Stimulated activated CD4-positive, alpha-beta T cell treated with anti-CD3 and anti-CD28 coated beads, Interleukin-1b, Interleukin-23, amount 100 ng/mL, for 48 hours (primary cell): ENCODE measurements around the gene TRPT1.

ENCODE experiments used
- DNase-seq: peaks from one replicate; pipeline ENCODE4 v3.0.0-alpha.2; 2020

Gene TRPT1, protein sequence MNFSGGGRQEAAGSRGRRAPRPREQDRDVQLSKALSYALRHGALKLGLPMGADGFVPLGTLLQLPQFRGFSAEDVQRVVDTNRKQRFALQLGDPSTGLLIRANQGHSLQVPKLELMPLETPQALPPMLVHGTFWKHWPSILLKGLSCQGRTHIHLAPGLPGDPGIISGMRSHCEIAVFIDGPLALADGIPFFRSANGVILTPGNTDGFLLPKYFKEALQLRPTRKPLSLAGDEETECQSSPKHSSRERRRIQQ

DNA sequence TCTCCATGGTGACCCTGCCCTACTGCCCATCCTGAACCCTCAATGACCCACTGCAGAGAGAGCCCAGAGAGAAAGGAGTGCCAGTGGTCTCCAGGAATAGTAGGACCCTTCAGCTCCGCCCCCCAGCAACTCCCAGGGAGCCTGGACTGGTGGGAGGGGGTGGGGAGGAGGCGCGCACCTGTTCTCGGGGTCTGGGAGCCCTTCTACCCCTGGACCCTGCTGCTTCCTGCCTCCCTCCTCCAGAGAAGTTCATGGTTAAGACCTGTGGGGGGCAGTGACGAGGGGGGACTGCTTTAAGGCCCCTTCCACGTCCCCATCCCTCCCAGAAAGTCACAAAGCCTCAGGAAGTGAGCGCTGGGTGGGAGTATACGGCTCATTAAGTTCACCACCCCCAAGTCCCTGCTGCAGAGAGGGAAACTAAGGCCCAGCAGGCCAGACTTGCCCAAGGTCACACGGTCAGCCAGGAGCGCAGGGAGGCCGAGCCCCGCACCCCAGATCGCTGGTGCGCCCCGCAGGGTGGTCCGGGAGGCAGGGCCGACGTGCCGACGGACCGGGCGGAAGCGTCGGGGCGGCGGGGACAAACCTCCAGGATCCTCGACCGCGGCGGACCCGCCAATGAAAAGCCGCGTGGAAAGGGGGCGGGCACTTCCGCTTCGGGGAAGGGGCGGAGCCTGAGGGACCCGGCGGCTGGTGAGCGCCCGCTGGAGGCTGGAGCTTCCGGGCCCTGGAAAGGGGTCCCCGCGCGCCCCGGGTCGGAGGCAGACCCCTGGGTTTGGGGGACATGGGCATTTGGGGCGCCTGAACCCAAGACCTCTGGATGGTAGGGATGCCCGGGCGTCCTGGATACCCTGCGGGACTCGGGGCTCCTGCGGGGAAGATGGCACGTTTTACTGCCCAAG lies at the start of gene TRPT1, which contains the start of gene NUDT22:
TRPT1 (minus strand) TSS at position 579 of the 899 bp plus-strand sequence; CDS start at position 253, 326 bp downstream.
NUDT22 (plus strand) TSS at position 667 of the 899 bp plus-strand sequence. CDS start 379 bp downstream, outside the sequence.
- DNase-seq = peak; percentile 93

DNA sequence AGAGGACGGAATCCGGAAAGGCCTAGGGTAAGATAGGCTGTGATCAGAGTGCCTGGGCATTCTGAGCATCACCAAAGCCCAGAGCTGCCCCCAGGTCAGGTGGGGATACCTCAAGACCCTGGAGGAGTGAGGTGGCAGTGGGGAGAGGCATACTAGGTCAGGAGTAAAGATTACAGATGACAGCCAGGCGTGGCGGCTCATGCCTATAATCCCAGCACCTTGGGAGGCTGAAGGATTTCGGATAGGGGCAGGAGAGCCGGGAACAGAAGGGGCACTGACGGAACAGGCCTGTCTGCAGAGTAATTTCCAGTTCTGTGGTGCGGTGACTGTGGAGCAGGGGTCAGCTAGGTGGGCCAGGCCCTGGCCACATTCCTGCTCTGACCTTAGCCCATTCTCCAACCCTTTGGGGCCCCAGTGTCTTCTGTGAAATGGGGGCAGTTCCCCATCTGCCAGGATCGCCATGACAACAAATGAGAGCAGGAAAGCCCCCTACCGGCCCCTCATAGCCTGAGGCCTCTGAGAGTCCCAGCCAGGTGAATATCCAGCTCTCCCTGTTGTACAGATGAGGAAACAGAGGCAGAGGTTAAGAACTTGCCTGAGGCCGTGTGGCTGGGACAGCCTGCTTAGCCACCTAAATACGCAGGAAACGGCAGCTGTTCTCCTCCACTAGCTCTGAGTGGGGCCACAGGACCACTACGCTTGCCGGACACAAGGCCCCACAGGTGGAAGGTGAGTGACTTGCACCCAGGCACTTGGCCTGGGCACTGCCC lies 49.2 kb upstream of the TRPT1 start:
- no peak for DNase-seq

GRCh38 chr11:64269540-64270220 lies 43.7 kb upstream of the TRPT1 start:
- DNase-seq = peak; percentile 98

DNA sequence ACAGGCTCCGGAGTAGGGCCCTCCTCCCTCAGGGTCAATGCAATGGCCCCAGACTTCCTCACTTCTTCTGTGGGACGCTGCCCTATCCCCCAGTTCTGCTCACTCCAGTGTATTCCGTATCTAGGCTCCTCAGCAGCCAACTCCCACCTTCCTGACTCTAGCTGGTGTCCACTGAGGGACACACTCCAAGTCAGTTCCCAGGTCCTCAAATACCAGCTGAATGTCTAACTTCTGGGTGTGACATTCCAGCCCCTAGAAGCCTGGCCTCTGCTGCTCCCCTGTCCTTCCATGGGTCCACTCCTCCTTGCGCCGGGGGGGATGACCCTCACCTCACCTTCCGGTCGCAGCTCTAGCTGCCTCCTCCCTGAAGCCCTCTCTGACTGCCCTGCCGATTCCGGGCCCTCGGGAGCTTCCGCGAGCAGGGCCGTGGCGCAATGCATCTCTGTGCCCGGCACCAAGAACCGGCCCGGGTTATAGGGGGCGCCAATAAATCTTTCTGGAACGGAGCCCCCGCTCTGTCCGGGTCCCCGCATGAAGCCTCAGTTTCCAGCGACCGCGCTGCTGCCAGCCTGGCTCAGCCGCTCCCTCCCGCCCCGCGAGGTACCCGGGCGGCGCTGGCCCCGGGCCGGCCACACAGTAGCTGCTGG lies 43.0 kb upstream of the TRPT1 start:
- peak; percentile 66 for DNase-seq

DNA sequence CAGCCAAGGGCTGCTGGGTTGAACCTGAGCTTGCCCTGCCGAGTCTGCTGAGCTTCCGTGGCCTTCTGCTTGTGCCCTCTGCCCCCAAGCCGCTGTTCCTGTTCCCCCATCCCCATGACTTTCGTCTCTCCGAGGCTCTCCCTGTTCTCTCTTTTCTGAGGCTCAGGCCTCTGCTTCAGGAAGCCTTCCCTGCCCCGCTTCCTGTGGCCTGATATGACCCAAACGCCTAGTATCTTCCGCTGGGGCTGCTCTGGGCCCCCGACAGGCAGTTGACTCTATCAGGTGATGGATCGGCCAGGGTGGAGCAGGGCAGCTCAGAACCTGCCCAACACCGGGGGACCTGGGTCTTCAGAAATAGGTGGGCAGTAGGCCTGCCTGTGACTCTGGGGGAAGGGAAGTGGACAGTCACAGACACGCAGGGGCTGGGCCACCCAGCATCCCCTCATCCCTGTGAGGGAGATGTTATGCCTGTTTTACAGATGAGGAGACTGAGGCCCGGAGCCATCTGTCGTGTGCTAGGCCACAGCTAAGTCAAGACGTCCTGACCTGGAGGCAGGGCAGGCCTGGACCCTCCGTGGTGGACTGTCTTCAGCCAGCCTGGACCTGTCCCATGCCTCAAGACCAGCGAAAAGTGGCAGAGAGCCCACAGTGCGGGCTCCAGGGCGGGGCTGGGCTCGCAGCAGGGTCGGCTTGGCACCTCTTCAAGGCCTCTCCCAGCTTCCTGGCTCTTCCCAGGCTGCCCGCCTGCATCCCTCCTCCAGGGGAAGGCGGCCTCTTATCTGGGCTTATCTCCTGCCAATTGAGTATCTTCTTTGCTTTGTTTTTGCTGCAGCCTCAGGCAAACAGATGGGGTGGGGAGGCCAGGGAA lies 42.3 kb upstream of the TRPT1 start:
- no peak for DNase-seq

DNA sequence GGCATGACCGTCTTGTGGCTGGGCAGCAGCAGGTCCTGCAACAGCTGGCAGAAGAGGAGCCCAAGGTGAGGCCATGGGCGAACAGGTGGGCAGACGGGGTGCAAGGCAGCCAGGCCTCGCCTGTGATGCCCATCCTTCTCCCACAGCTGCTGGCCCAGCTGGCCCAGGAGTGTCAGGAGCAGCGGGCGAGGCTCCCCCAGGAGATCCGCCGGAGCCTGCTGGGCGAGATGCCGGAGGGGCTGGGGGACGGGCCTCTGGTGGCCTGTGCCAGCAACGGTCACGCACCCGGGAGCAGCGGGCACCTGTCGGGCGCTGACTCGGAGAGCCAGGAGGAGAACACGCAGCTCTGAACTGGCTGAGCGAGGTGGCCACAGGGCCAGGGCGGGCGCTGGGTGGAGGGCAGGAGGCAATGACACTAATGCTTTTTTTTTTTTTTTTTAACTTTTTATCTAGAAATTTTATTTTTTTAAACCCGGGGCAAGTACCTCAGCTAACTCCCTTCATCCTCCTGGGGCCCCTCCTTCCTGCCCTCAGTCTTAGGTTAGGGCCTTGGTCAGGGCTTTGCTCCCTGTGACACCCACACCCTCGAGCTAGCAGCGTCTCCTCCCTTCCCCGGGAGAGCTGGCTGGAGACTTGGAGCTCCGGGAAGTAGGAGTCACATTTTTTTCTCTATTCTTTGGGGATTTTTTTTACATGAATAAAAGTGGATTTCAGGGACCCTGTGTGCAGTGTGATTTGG lies 41.4 kb upstream of the TRPT1 start:
- no peak for DNase-seq

GRCh38 chr11:64266339-64266738 lies 40.4 kb upstream of the TRPT1 start:
- no peak for DNase-seq

DNA sequence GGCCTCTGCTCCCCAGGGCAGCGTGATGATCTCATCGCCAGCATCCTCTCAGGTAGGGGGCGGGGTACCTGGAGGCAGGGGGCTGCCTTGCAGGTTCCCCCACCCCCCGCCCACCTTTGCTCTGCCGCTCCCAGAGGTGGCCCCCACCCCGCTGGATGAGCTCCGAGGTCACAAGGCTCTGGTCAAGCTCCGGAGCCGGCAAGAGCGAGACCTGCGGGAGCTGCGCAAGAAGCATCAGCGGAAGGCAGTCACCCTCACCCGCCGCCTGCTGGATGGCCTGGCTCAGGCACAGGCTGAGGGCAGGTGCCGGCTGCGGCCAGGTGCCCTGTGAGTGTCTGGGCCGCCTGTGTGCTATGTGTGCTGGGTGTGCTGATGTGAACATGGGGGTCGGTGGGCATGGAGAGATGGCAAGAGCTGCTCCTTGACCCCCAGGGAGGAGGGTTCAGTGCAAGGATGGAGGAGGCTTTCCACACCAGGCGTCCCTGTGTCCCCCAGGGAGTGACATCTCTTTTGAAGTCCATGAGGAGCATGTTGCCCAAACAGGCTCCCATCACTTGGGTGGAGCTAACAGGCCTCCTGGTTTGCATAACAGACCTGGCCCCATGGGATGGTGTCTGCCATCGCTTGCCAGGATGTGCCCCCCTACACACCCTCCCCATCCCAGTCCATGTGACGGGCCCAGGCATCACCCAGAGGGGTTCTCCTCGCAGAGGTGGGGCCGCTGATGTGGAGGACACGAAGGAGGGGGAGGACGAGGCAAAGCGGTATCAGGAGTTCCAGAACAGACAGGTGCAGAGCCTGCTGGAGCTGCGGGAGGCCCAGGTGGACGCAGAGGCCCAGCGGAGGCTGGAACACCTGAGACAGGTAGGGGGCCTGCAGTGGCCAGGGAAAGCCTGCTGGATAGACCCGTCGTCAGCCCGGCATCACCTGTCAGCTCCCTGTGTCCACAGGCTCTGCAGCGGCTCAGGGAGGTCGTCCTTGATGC lies 39.5 kb upstream of the TRPT1 start:
- no peak for DNase-seq

GRCh38 chr11:64264371-64264852 lies 38.4 kb upstream of the TRPT1 start:
- DNase-seq = no peak

- DNase-seq = no peak
These were observed 37.9 kb upstream of the TRPT1 start for GRCh38 chr11:64263947-64264317.

DNA sequence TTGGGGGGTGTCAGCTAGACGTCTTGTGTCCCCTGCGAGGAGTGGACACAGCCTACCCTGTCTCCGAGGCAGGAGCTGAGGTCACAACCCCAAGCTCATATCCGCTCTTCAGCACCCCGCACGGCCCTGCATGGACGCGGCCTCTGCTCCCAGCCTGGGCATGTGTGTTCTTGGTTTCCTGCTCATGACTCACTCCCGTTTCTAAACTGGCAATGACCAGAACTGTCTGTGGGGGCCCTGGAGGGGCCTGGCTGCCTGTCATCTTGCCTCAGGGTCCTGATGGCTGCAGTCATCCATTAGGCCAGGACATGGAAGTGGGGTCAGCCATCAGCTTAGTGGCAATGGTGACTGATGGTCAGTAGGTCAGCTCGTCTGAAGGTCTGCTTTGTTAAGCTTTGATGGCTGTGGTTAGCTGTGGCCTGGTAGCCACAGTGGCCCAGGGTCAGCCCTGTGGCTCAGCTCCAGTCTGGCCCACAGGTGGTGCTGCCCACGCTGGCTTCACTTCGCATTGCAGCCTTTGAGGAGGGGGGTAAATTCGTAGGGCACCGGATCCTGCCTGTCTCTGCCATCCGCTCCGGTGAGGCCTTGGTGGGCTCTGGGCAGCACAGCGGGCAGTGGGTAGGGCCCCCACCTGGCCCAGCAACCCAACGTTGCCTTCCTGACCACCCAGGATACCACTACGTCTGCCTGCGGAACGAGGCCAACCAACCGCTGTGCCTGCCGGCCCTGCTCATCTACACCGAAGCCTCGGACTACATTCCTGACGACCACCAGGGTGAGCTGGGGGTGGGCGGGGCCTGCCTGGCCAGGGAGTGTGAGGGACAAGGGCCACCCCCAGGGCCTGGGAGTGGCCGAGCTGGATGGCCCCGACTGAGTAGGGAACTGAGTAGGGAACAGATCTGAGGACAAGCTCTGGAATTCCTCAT lies 37.3 kb upstream of the TRPT1 start:
- no peak for DNase-seq

DNA sequence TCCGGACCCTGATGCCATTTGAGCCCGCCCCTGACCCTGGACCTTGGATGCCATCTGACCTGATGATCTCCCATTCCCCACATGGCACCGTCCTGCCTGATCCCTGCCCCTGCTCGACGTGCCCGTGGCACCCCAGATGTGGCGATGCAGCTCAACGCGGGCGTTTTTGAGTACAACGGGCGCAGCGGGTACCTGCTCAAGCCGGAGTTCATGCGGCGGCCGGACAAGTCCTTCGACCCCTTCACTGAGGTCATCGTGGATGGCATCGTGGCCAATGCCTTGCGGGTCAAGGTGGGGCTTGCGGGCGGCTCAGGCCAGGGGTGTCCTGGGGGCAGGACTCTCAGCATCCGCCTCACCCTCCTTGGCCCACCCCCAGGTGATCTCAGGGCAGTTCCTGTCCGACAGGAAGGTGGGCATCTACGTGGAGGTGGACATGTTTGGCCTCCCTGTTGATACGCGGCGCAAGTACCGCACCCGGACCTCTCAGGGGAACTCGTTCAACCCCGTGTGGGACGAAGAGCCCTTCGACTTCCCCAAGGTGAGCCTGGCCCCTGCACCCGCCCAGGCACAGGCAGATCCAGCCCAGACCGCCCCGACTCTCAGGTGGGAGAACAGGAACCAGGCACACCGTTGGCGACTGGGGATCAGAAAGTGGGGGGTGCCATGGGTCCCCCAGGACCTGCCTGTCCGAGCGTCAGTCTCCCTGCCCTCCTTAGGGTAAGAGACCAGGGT lies 36.5 kb upstream of the TRPT1 start:
- no peak for DNase-seq

DNA sequence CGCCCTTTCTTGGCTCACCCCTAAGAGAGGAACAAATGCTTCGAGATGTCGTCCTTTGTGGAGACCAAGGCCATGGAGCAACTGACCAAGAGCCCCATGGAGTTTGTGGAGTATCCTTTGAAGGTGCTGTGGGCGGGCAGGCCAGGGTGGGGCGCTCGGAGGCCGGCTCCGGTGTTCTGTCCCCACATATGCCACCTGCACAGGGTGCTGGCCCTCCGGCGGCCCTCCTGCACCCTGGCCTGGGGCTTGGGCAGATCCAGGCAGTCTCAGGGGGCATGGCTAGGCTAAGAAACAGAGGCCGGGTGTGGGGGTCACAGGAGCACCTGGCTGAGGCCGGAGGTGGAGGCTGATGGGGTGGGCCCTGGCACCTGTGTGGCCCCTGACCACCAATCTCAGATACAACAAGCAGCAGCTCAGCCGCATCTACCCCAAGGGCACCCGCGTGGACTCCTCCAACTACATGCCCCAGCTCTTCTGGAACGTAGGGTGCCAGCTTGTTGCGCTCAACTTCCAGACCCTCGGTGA lies 35.6 kb upstream of the TRPT1 start:
- no peak for DNase-seq

GRCh38 chr11:64260147-64260708 lies 34.2 kb upstream of the TRPT1 start:
- DNase-seq = no peak

DNA sequence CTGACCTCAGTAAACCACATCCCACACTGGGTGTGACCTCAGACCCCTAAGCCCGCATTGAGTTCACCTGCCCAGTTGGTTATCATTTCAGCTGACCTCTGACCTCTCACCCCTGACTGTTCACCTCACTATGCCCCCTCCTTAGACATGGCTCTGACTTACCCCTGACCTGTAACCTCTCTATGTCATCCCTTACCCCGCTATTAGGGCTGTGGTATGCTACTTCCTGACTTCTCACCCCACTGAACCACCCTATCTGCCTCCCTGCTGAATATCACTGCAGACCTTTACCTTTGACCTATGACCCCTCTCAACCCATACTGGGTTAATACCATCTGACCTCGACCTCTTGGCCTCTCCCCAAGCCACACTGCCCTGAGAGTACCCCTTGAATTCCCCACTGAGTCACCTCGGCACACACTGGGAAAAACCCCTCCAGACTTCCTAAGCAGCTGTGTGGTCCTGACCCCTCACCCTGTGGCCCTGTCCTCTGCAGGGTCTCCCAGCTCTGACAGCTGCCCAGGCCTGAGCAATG lies 33.6 kb upstream of the TRPT1 start:
- DNase-seq = no peak

DNA sequence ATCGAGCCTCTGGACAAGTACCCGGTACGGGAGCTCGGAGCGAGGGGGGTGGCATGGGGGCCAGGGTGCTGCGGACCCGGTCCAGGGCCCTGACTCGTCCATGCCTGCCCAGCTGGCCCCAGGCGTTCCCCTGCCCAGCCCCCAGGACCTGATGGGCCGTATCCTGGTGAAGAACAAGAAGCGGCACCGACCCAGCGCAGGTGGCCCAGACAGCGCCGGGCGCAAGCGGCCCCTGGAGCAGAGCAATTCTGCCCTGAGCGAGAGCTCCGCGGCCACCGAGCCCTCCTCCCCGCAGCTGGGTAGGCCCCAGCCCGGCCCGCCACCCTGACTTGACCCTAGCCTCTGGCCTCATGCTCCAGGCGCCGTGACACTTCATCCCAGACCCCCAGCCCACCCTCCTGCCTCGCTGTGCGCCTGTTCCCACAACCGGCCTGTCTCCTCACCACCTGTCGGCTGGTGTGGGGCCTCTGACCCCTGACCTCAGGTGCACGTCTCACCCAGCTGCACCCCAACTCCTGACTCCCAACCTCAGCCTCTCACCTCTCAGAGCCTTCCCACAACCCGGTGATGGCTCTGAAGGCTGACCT lies 33.1 kb upstream of the TRPT1 start:
- no peak for DNase-seq
